GM23338 (cell line): ENCODE measurements around the gene LRMDA. TPM values are rescaled to one million over a fixed set of nuclear protein-coding genes. Genes with fewer than 3 reads are reported as not detected.

Experiments used
- ATAC-seq: fragments of 200-7000 bp; cut with Tn5 transposase; 3 replicates; pipeline ENCODE4 v1.9.1; 2020
- DNase-seq: peaks from one replicate; pipeline ENCODE4 v3.0.0-alpha.2; 2015; ENCODE audit warnings: low spot score
- H2AFZ ChIP-seq: fragments of 200-600 bp; sonication (generic); 2 replicates; pipeline ENCODE4 v1.8.0; 2016; ENCODE audit warnings: antibody characterized with exemption, mild to moderate bottlenecking, moderate library complexity
- H3F3A ChIP-seq: fragments of 200-600 bp; sonication (generic); replicated peaks from 2 replicates; pipeline ENCODE4 v1.8.0; 2017; ENCODE audit warnings: antibody characterized with exemption, mixed run types, low read depth
- H3K27ac ChIP-seq: fragments of 200-600 bp; sonication (generic); 2 replicates; pipeline ENCODE4 v1.6.1; 2016; ENCODE audit warnings: low read depth
- H3K27me3 ChIP-seq: fragments of 200-600 bp; sonication (generic); 2 replicates; pipeline ENCODE4 v1.8.0; 2016; ENCODE audit warnings: mild to moderate bottlenecking, mixed run types, moderate library complexity; ENCODE audit not compliant: insufficient read depth
- H3K36me3 ChIP-seq: fragments of 200-600 bp; sonication (generic); 2 replicates; pipeline ENCODE4 v1.8.0; 2016; ENCODE audit warnings: mild to moderate bottlenecking; ENCODE audit not compliant: insufficient read depth
- H3K4me1 ChIP-seq: fragments of 200-600 bp; sonication (generic); 2 replicates; pipeline ENCODE4 v1.8.0; 2016; ENCODE audit warnings: mild to moderate bottlenecking, moderate library complexity; ENCODE audit not compliant: insufficient read depth
- H3K4me2 ChIP-seq: fragments of 200-600 bp; sonication (generic); 2 replicates; pipeline ENCODE4 v1.7.1; 2017; ENCODE audit warnings: mixed run types
- H3K4me3 ChIP-seq: fragments of 200-600 bp; sonication (generic); 2 replicates; pipeline ENCODE4 v1.6.1; 2016; ENCODE audit warnings: mixed run types
- H3K79me2 ChIP-seq: fragments of 200-600 bp; sonication (generic); replicated peaks from 2 replicates; pipeline ENCODE4 v1.8.0; 2017; ENCODE audit warnings: mild to moderate bottlenecking; ENCODE audit not compliant: insufficient read depth
- H3K9me2 ChIP-seq: fragments of 200-600 bp; sonication (generic); 2 replicates; pipeline ENCODE4 v1.8.0; 2017; ENCODE audit not compliant: insufficient read depth
- H4K20me1 ChIP-seq: fragments of 200-600 bp; sonication (generic); replicated peaks from 2 replicates; pipeline ENCODE4 v1.8.0; 2017; ENCODE audit warnings: mild to moderate bottlenecking; ENCODE audit not compliant: insufficient read depth
- H3K27ac Mint-ChIP-seq: 2 replicates; pipeline ENCODE4 v1.8.0; 2020; ENCODE audit warnings: inconsistent platforms, mild to moderate bottlenecking, moderate library complexity, mixed read lengths
- H3K27me3 Mint-ChIP-seq: 3 replicates; pipeline ENCODE4 v1.8.0; 2022; ENCODE audit warnings: low read depth, mild to moderate bottlenecking, moderate library complexity, mixed read lengths, inconsistent platforms; ENCODE audit not compliant: insufficient read depth, poor library complexity
- H3K36me3 Mint-ChIP-seq: 3 replicates; pipeline ENCODE4 v1.8.0; 2021; ENCODE audit warnings: low read depth, mild to moderate bottlenecking, inconsistent platforms, moderate library complexity, mixed read lengths
- H3K4me1 Mint-ChIP-seq: 3 replicates; pipeline ENCODE4 v1.8.0; 2020; ENCODE audit warnings: mild to moderate bottlenecking, inconsistent platforms, mixed read lengths
- H3K4me3 Mint-ChIP-seq: 3 replicates; pipeline ENCODE4 v1.8.0; 2021; ENCODE audit warnings: moderate library complexity, mild to moderate bottlenecking, inconsistent platforms, mixed read lengths
- H3K9me3 Mint-ChIP-seq: 3 replicates; pipeline ENCODE4 v1.8.0; 2020; ENCODE audit warnings: moderate library complexity, mild to moderate bottlenecking, inconsistent platforms, mixed read lengths
- CREB1 ChIP-seq: fragments of 250-450 bp; sonication (Bioruptor Pico); IDR thresholded peaks from 2 replicates; pipeline ENCODE4 v1.5.0; 2020; ENCODE audit warnings: low read depth, mild to moderate bottlenecking, moderate library complexity
- EZH2 ChIP-seq: fragments of 200-600 bp; sonication (generic); IDR thresholded peaks from one replicate; pipeline ENCODE4 v1.8.0; 2017; ENCODE audit warnings: antibody characterized with exemption, mild to moderate bottlenecking, low read depth; ENCODE audit not compliant: unreplicated experiment
- EZH2phosphoT487 ChIP-seq: fragments of 200-600 bp; sonication (generic); IDR thresholded peaks from one replicate; pipeline ENCODE4 v1.8.1; 2018; ENCODE audit warnings: antibody characterized with exemption; ENCODE audit not compliant: unreplicated experiment
- JUNB ChIP-seq: IDR thresholded peaks from one replicate; pipeline ENCODE4 v1.6.1; 2016; ENCODE audit warnings: antibody characterized with exemption; ENCODE audit not compliant: unreplicated experiment
- NANOG ChIP-seq: IDR thresholded peaks from 2 replicates; pipeline ENCODE4 v1.6.1; 2016; ENCODE audit warnings: antibody characterized with exemption, borderline replicate concordance
- POLR2AphosphoS5 ChIP-seq: IDR thresholded peaks from 2 replicates; pipeline ENCODE4 v1.6.1; 2016; ENCODE audit warnings: antibody characterized with exemption, low read depth
- STAT1 ChIP-seq: IDR thresholded peaks from one replicate; pipeline ENCODE4 v1.6.1; 2016; ENCODE audit warnings: antibody characterized with exemption; ENCODE audit not compliant: unreplicated experiment
- ZNF114 ChIP-seq: fragments of 250-450 bp; sonication (Bioruptor Pico); IDR thresholded peaks from 2 replicates; pipeline ENCODE4 v1.5.0; 2020; ENCODE audit warnings: mild to moderate bottlenecking, moderate library complexity
- ZNF331 ChIP-seq: fragments of 250-450 bp; sonication (Bioruptor Pico); IDR thresholded peaks from 2 replicates; pipeline ENCODE4 v1.5.0; 2020; ENCODE audit warnings: low read depth, mild to moderate bottlenecking, moderate library complexity
- polyA plus RNA-seq: library from polyadenylated mRNA; unstranded; fragments of >200 nt; fragmentation: Nextera tagmentation; extraction: Ambion mirVana; gene quantifications from 2 replicates; pipeline ENCODE4 v1.2.1, GENCODE V29; 2016
- total RNA-seq: library from RNA; depleted of rRNA; stranded (reverse); fragments of >200 nt; shearing (Covaris generic); gene quantifications from 2 replicates; pipeline ENCODE4 v1.2.3, GENCODE V29; 2014
- TF ChIP-seq, protein P1 (sequence below): fragments of 250-450 bp; sonication (Bioruptor Pico); IDR thresholded peaks from 2 replicates; pipeline ENCODE4 v1.5.0; 2020; ENCODE audit warnings: mild to moderate bottlenecking, moderate library complexity
- TF ChIP-seq, protein P2 (sequence below), 2 experiments: fragments of 200-600 bp in 1 of 2; sonication (generic) in 1 of 2; conservative IDR thresholded peaks; 2 replicates each; pipeline versions ENCODE4 v1.5.1 to v1.6.1; 2016 to 2017; ENCODE audit warnings: antibody characterized with exemption in 2 of 2, low read depth in 2 of 2, mild to moderate bottlenecking in 2 of 2, moderate library complexity in 1 of 2
- TF ChIP-seq, protein P3 (sequence below): IDR thresholded peaks from one replicate; pipeline ENCODE4 v1.6.1; 2018; ENCODE audit warnings: antibody characterized with exemption; ENCODE audit not compliant: unreplicated experiment
- TF ChIP-seq, protein P4 (sequence below): IDR thresholded peaks from 2 replicates; pipeline ENCODE4 v1.6.1; 2016; ENCODE audit warnings: antibody characterized with exemption

LRMDA gene
- total and polyA plus RNA-seq, 2 experiments from 2014 or later = 0.90 to 1.8 TPM

DNA sequence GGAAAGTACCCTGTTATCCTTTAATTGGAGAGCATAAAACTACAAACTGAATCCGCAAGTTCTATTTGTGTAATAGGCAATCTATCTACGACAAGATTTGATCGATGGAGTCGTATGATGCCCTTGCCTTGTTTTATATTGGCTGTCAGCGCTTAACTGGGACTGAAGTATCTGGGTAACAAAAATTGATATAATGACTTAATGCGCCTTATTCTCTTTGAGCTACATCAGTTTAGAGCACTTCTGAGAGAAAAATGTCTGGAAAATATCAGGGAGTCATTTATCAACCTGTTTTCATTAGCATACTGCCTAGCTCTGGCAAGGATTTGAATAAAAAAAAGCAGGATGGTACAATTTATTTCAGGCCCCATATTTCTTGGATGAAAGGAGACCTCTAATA, 262.1 kb downstream of the LRMDA start:
- no peak for ATAC-seq
- Mint-ChIP-seq H3K36me3 (no peaks in the 10 kb centered on the region), H3K27me3 (no peaks in the 10 kb centered on the region), H3K4me1 (no peaks in the 10 kb centered on the region), H3K27ac (no peak overlapping the region), H3K9me3 (no peaks in the 10 kb centered on the region; the same call in 2 of the 3 replicates), H3K4me3 (no peak overlapping the region)
- no peak overlapping the region for H3K4me3 ChIP-seq
- no peak overlapping the region for H3K4me2 ChIP-seq
- no peaks in the 10 kb centered on the region for H3K4me1 ChIP-seq
- H2AFZ ChIP-seq = no peak overlapping the region
- peaks cover 3% of the 10 kb centered on the region; the same call in 1 of the 2 replicates for H3K9me2 ChIP-seq
- no peak for DNase-seq
- H3K36me3 ChIP-seq = no peaks in the 10 kb centered on the region
- no peaks in the 10 kb centered on the region for H3K79me2 ChIP-seq
- no peak overlapping the region for H3K27ac ChIP-seq
- no peaks in the 10 kb centered on the region for H4K20me1 ChIP-seq
- no peaks in the 10 kb centered on the region for H3F3A ChIP-seq
- no peaks in the 10 kb centered on the region for H3K27me3 ChIP-seq
- TF ChIP-seq, protein P1, sequence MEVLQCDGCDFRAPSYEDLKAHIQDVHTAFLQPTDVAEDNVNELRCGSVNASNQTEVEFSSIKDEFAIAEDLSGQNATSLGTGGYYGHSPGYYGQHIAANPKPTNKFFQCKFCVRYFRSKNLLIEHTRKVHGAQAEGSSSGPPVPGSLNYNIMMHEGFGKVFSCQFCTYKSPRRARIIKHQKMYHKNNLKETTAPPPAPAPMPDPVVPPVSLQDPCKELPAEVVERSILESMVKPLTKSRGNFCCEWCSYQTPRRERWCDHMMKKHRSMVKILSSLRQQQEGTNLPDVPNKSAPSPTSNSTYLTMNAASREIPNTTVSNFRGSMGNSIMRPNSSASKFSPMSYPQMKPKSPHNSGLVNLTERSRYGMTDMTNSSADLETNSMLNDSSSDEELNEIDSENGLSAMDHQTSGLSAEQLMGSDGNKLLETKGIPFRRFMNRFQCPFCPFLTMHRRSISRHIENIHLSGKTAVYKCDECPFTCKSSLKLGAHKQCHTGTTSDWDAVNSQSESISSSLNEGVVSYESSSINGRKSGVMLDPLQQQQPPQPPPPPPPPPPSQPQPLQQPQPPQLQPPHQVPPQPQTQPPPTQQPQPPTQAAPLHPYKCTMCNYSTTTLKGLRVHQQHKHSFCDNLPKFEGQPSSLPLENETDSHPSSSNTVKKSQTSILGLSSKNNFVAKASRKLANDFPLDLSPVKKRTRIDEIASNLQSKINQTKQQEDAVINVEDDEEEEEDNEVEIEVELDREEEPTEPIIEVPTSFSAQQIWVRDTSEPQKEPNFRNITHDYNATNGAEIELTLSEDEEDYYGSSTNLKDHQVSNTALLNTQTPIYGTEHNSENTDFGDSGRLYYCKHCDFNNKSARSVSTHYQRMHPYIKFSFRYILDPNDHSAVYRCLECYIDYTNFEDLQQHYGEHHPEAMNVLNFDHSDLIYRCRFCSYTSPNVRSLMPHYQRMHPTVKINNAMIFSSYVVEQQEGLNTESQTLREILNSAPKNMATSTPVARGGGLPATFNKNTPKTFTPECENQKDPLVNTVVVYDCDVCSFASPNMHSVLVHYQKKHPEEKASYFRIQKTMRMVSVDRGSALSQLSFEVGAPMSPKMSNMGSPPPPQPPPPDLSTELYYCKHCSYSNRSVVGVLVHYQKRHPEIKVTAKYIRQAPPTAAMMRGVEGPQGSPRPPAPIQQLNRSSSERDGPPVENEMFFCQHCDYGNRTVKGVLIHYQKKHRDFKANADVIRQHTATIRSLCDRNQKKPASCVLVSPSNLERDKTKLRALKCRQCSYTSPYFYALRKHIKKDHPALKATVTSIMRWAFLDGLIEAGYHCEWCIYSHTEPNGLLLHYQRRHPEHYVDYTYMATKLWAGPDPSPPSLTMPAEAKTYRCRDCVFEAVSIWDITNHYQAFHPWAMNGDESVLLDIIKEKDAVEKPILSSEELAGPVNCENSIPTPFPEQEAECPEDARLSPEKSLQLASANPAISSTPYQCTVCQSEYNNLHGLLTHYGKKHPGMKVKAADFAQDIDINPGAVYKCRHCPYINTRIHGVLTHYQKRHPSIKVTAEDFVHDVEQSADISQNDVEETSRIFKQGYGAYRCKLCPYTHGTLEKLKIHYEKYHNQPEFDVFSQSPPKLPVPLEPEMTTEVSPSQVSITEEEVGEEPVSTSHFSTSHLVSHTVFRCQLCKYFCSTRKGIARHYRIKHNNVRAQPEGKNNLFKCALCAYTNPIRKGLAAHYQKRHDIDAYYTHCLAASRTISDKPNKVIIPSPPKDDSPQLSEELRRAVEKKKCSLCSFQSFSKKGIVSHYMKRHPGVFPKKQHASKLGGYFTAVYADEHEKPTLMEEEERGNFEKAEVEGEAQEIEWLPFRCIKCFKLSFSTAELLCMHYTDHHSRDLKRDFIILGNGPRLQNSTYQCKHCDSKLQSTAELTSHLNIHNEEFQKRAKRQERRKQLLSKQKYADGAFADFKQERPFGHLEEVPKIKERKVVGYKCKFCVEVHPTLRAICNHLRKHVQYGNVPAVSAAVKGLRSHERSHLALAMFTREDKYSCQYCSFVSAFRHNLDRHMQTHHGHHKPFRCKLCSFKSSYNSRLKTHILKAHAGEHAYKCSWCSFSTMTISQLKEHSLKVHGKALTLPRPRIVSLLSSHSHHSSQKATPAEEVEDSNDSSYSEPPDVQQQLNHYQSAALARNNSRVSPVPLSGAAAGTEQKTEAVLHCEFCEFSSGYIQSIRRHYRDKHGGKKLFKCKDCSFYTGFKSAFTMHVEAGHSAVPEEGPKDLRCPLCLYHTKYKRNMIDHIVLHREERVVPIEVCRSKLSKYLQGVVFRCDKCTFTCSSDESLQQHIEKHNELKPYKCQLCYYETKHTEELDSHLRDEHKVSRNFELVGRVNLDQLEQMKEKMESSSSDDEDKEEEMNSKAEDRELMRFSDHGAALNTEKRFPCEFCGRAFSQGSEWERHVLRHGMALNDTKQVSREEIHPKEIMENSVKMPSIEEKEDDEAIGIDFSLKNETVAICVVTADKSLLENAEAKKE (CRISPR knock-in tag) = no peak
- no peak for TF ChIP-seq CREB1 (CRISPR knock-in tag)
- TF ChIP-seq ZNF114 (CRISPR knock-in tag) = no peak
- TF ChIP-seq JUNB = no peak
- TF ChIP-seq, protein P2, sequence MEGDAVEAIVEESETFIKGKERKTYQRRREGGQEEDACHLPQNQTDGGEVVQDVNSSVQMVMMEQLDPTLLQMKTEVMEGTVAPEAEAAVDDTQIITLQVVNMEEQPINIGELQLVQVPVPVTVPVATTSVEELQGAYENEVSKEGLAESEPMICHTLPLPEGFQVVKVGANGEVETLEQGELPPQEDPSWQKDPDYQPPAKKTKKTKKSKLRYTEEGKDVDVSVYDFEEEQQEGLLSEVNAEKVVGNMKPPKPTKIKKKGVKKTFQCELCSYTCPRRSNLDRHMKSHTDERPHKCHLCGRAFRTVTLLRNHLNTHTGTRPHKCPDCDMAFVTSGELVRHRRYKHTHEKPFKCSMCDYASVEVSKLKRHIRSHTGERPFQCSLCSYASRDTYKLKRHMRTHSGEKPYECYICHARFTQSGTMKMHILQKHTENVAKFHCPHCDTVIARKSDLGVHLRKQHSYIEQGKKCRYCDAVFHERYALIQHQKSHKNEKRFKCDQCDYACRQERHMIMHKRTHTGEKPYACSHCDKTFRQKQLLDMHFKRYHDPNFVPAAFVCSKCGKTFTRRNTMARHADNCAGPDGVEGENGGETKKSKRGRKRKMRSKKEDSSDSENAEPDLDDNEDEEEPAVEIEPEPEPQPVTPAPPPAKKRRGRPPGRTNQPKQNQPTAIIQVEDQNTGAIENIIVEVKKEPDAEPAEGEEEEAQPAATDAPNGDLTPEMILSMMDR (conservative IDR thresholded peaks at IDR 0.05; ENCODE audit: low read depth in 2 of 2) = no peak
- TF ChIP-seq ZNF331 (CRISPR knock-in tag) = no peak
- TF ChIP-seq, protein P3, sequence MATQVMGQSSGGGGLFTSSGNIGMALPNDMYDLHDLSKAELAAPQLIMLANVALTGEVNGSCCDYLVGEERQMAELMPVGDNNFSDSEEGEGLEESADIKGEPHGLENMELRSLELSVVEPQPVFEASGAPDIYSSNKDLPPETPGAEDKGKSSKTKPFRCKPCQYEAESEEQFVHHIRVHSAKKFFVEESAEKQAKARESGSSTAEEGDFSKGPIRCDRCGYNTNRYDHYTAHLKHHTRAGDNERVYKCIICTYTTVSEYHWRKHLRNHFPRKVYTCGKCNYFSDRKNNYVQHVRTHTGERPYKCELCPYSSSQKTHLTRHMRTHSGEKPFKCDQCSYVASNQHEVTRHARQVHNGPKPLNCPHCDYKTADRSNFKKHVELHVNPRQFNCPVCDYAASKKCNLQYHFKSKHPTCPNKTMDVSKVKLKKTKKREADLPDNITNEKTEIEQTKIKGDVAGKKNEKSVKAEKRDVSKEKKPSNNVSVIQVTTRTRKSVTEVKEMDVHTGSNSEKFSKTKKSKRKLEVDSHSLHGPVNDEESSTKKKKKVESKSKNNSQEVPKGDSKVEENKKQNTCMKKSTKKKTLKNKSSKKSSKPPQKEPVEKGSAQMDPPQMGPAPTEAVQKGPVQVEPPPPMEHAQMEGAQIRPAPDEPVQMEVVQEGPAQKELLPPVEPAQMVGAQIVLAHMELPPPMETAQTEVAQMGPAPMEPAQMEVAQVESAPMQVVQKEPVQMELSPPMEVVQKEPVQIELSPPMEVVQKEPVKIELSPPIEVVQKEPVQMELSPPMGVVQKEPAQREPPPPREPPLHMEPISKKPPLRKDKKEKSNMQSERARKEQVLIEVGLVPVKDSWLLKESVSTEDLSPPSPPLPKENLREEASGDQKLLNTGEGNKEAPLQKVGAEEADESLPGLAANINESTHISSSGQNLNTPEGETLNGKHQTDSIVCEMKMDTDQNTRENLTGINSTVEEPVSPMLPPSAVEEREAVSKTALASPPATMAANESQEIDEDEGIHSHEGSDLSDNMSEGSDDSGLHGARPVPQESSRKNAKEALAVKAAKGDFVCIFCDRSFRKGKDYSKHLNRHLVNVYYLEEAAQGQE = no peak
- no peak for TF ChIP-seq NANOG
- no peak for TF ChIP-seq EZH2
- TF ChIP-seq, protein P4, sequence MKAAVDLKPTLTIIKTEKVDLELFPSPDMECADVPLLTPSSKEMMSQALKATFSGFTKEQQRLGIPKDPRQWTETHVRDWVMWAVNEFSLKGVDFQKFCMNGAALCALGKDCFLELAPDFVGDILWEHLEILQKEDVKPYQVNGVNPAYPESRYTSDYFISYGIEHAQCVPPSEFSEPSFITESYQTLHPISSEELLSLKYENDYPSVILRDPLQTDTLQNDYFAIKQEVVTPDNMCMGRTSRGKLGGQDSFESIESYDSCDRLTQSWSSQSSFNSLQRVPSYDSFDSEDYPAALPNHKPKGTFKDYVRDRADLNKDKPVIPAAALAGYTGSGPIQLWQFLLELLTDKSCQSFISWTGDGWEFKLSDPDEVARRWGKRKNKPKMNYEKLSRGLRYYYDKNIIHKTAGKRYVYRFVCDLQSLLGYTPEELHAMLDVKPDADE = no peak
- TF ChIP-seq STAT1 = no peak
- no peak for TF ChIP-seq POLR2AphosphoS5
- no peak for TF ChIP-seq EZH2phosphoT487
